Measurements from ENCODE around the gene SHISA7. TPM values are rescaled to one million over a fixed set of nuclear protein-coding genes. Genes with fewer than 3 reads are reported as not detected.
A peak's percentile ranks its signal among the peaks of the same experiment; 100 is the strongest.
"Not testable (repeated sequence)": the region's sequence is repeated elsewhere in the genome, so short reads cannot be mapped to it uniquely, and the experiment has no call there.

SHISA7 gene
- total RNA-seq, 4 donors from 2014 or later, result under 0.01 to 0.13 TPM; not detected in 2

GRCh38 chr19:55451163-55451964 is 8.3 kb upstream of the SHISA7 start:
- Histone ChIP-seq H3K36me3 (peaks cover 5 to 25% (median 17%) of the 10 kb centered on the region in 4 donors), H3K27me3 (peaks cover 5 to 53% (median 25%) of the 10 kb centered on the region in 4 donors), H3K27ac (replicated peaks in 1 of 4) (no peak overlapping the region), H3K4me3 (peak overlapping the region; percentile 19 to 45 (median 26)), H3K9me3 (no peaks in the 10 kb centered on the region), H3K4me1 (peaks cover 14 to 25% (median 24%) of the 10 kb centered on the region in 4 donors)
- intact Hi-C loops (cut with DNase I), result no loop called here
- 1% methylated on average over 19 of the region's 80 CpGs for WGBS
- TF ChIP-seq POLR2A (IDR thresholded peaks at IDR 0.05; ENCODE audit: low read depth) (no peak), POLR2AphosphoS5 (IDR thresholded peaks at IDR 0.05) (no peak), CTCF (IDR thresholded peaks at IDR 0.05) (no peak), EP300 (IDR thresholded peaks at IDR 0.05) (no peak)
- no peak for DNase-seq (ENCODE audit: extremely low spot score)

GRCh38 chr19:55449469-55449868 is 6.4 kb upstream of the SHISA7 start:
- Histone ChIP-seq H3K27ac (replicated peaks in 1 of 4) (no peak overlapping the region), H3K27me3 (peaks cover 5 to 71% (median 38%) of the 10 kb centered on the region in 4 donors), H3K9me3 (no peaks in the 10 kb centered on the region), H3K36me3 (peaks cover 0 to 6% (median 2%) of the 10 kb centered on the region in 4 donors), H3K4me1 (peaks cover 14 to 25% (median 24%) of the 10 kb centered on the region in 4 donors), H3K4me3 (no peak overlapping the region)
- DNase-seq (ENCODE audit: extremely low spot score), result no peak
- intact Hi-C loops (cut with DNase I), result no loop called here
- WGBS, result 48% methylated on average over 13 of the region's 16 CpGs
- TF ChIP-seq POLR2AphosphoS5 (IDR thresholded peaks at IDR 0.05) (no peak), EP300 (IDR thresholded peaks at IDR 0.05) (no peak)

DNA sequence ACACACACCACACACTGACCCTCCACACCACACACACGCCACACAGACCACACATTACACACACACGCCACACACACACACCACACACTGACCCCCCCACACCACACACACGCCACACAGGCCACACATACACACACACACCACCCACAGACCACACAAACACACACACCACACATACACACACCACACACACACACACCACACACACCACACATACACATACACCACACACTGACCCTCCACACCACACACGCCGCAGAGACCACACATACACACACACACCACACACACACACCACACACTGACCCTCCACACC is 5.0 kb upstream of the SHISA7 start:
- H3K9me3 ChIP-seq; H3K27ac ChIP-seq (replicated peaks in 1 of 4); intact Hi-C loops (cut with DNase I); DNase-seq (ENCODE audit: extremely low spot score); H3K4me3 ChIP-seq; H3K36me3 ChIP-seq: not testable (repeated sequence)
- Histone ChIP-seq H3K4me1 (peaks cover 14 to 28% (median 26%) of the 10 kb centered on the region in 4 donors), H3K27me3 (peaks cover 5 to 84% (median 48%) of the 10 kb centered on the region in 4 donors)
- WGBS, result 88% methylated on average over 5 of the region's 5 CpGs

DNA sequence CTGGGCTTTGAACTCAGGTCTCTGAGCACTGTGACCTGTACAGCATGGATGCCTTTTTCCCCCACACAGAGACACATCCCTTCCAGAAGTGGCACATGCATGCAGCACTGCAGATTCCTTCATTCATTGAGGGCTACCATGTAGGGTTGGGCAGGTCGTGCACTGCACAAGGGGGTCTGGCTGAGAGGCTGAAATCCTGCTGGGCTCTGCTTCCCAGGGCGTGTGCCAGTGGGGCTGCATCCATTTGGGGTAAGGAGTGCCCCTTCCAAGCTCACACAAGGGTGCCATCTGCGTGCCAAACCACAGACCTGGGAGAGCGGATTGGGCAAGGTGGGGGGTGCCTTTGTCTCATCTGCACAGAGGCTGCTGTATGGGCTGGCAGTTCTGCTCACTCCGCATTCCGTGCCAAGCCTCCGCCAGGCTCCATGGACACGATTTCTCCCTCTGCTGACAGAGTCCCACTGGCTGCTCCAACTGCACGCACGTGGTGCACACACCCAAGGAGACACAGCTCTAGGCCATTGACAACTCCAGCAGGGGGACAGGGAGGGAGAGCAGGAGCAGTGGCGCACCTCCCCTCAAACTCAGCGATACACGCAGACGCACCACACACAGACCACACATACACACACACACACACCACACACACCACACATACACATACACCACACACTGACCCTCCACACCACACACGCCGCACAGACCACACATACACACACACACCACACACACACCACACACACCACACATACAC is 4.5 kb upstream of the SHISA7 start:
- 30% methylated on average over 15 of the region's 16 CpGs for WGBS
- no peaks in the 10 kb centered on the region for H3K9me3 ChIP-seq
- peaks cover 5 to 84% (median 53%) of the 10 kb centered on the region in 4 donors for H3K27me3 ChIP-seq

GRCh38 chr19:55446060-55446459 is 3.0 kb upstream of the SHISA7 start:
- TF ChIP-seq POLR2AphosphoS5 (IDR thresholded peaks at IDR 0.05) (no peak), EP300 (IDR thresholded peaks at IDR 0.05) (no peak), CTCF (IDR thresholded peaks at IDR 0.05) (no peak), POLR2A (IDR thresholded peaks at IDR 0.05; ENCODE audit: low read depth) (no peak)
- H3K27me3 ChIP-seq, result peaks cover 0 to 84% (median 52%) of the 10 kb centered on the region in 4 donors
- no peaks in the 10 kb centered on the region for H3K9me3 ChIP-seq
- intact Hi-C loops (cut with DNase I), result no loop called here
- no peaks in the 10 kb centered on the region for H3K36me3 ChIP-seq
- 64% methylated on average over 8 of the region's 8 CpGs for WGBS
- no peak for DNase-seq (ENCODE audit: extremely low spot score)
- peaks cover 5 to 27% (median 23%) of the 10 kb centered on the region in 4 donors for H3K4me1 ChIP-seq
- no peak overlapping the region for H3K4me3 ChIP-seq
- no peak overlapping the region for H3K27ac ChIP-seq (replicated peaks in 1 of 4)

More for the DNA sequence above, 4.5 kb upstream of the SHISA7 start:
- no peak for TF ChIP-seq POLR2A (IDR thresholded peaks at IDR 0.05; ENCODE audit: low read depth)
- TF ChIP-seq POLR2AphosphoS5 (IDR thresholded peaks at IDR 0.05), result no peak
- no peak for TF ChIP-seq EP300 (IDR thresholded peaks at IDR 0.05)
- TF ChIP-seq CTCF (IDR thresholded peaks at IDR 0.05), result no peak
- DNase-seq (ENCODE audit: extremely low spot score), result no peak
- no peaks in the 10 kb centered on the region for H3K36me3 ChIP-seq
- no peak overlapping the region for H3K27ac ChIP-seq (replicated peaks in 1 of 4)
- intact Hi-C loops (cut with DNase I), result no loop called here
- no peak overlapping the region for H3K4me3 ChIP-seq
- peaks cover 14 to 28% (median 26%) of the 10 kb centered on the region in 4 donors for H3K4me1 ChIP-seq

All from esophagus muscularis mucosa (tissue), 4 donors.